Stimulated activated CD4-positive, alpha-beta T cell treated with anti-CD3 and anti-CD28 coated beads, TNF-alpha, amount 100 ng/mL, for 48 hours (primary cell): ENCODE results near the gene CDC34.

ENCODE experiments used
- DNase-seq, 3 donors: peaks; one replicate each; pipeline ENCODE4 v3.0.0-alpha.2; 2020; ENCODE audit warnings: low read depth in 3 of 3

CDC34 gene

GRCh38 chr19:542173-542866 lies 10.8 kb downstream of the CDC34 start:
- no peak for DNase-seq

- DNase-seq: peak; percentile 37 to 62 (median 48)
Observed at GRCh38 chr19:543910-544608, 12.5 kb downstream of the CDC34 start, which contains the start of gene GZMM. Gene GZMM, plus strand, starts transcription at chr19:544053. Its CDS starts 19 bp downstream, at chr19:544072.

GRCh38 chr19:547117-547516 lies 15.6 kb downstream of the CDC34 start:
- DNase-seq: no peak

- DNase-seq: no peak
Observed at GRCh38 chr19:547836-548720, 16.5 kb downstream of the CDC34 start.

- DNase-seq: no peak
Observed at GRCh38 chr19:548886-549830, 17.6 kb downstream of the CDC34 start.

GRCh38 chr19:554817-555216 lies 23.3 kb downstream of the CDC34 start:
- DNase-seq: no peak

- no peak for DNase-seq
Observed at GRCh38 chr19:555474-555808, 23.9 kb downstream of the CDC34 start.

- DNase-seq: no peak
Observed at GRCh38 chr19:556611-557382, 25.2 kb downstream of the CDC34 start.

- DNase-seq: no peak
Observed at GRCh38 chr19:558770-559439, 27.3 kb downstream of the CDC34 start.

- no peak for DNase-seq
Observed at GRCh38 chr19:560121-560520, 28.6 kb downstream of the CDC34 start.

- no peak for DNase-seq
Observed at GRCh38 chr19:566403-566802, 34.8 kb downstream of the CDC34 start.

GRCh38 chr19:566844-567243 lies 35.3 kb downstream of the CDC34 start:
- no peak for DNase-seq

- no peak for DNase-seq
Observed at GRCh38 chr19:567296-567900, 35.8 kb downstream of the CDC34 start.

GRCh38 chr19:570251-570686 lies 38.7 kb downstream of the CDC34 start:
- DNase-seq: no peak

GRCh38 chr19:570937-571565 lies 39.5 kb downstream of the CDC34 start:
- DNase-seq: peak in 2 of 3 donors; percentile 27 to 38

- no peak for DNase-seq
Observed at GRCh38 chr19:571566-571974, 40.0 kb downstream of the CDC34 start.

GRCh38 chr19:572140-572742 lies 40.7 kb downstream of the CDC34 start, which contains the start of gene BSG:
Gene BSG, plus strand, starts transcription at chr19:572596. Its CDS starts 39 bp downstream, at chr19:572635.
- peak; percentile 97 to 98 (median 98) for DNase-seq

- DNase-seq: no peak
Observed at GRCh38 chr19:572743-573518, 41.4 kb downstream of the CDC34 start.
